PC-3 (cell line): ENCODE results near the gene RXFP2.

ENCODE experiments used
- CTCF ChIP-seq: fragments of 300-600 bp; sonication (generic); conservative IDR thresholded peaks from 2 replicates; pipeline ENCODE4 v1.5.1; 2017; ENCODE audit warnings: antibody characterized with exemption, low read depth, mild to moderate bottlenecking, low read length
- EZH2 ChIP-seq: fragments of 300-600 bp; sonication (generic); IDR thresholded peaks from one replicate; pipeline ENCODE4 v1.6.1; 2017; ENCODE audit warnings: antibody characterized with exemption, mild to moderate bottlenecking, low read length; ENCODE audit not compliant: unreplicated experiment
- EZH2phosphoT487 ChIP-seq: fragments of 300-600 bp; sonication (generic); IDR thresholded peaks from 2 replicates; pipeline ENCODE4 v1.6.1; 2018; ENCODE audit warnings: mild to moderate bottlenecking, antibody characterized with exemption, low read length, borderline replicate concordance

GRCh38 chr13:31706105-31706504, 33.2 kb upstream of the RXFP2 start:
- TF ChIP-seq CTCF (no peak), EZH2 (no peak), EZH2phosphoT487 (no peak)
